Stimulated activated CD4-positive, alpha-beta T cell treated with anti-CD3 and anti-CD28 coated beads, Interleukin-2, amount 100 ng/mL, for 48 hours (primary cell): Measurements from ENCODE around the gene FLVCR2.
"Not testable (repeated sequence)": the region's sequence is repeated elsewhere in the genome, so short reads cannot be mapped to it uniquely, and the experiment has no call there.

Experiments used
- DNase-seq, 2 donors: peaks; one replicate each; pipeline ENCODE4 v3.0.0-alpha.2; 2020

Gene FLVCR2

GRCh38 chr14:75600100-75600499 is 21.7 kb downstream of the FLVCR2 start:
- not testable (repeated sequence) for DNase-seq

GRCh38 chr14:75601061-75601460 is 22.6 kb downstream of the FLVCR2 start:
- not testable (repeated sequence) for DNase-seq

GRCh38 chr14:75602503-75602902 is 24.1 kb downstream of the FLVCR2 start:
- no peak for DNase-seq

- DNase-seq = no peak
Measured at GRCh38 chr14:75604979-75605851, 26.8 kb downstream of the FLVCR2 start.

- no peak for DNase-seq
Measured at GRCh38 chr14:75605916-75606315, 27.5 kb downstream of the FLVCR2 start.

- DNase-seq = no peak
Measured at GRCh38 chr14:75607044-75607443, 28.6 kb downstream of the FLVCR2 start.

- DNase-seq = no peak
Measured at GRCh38 chr14:75607842-75608640, 29.6 kb downstream of the FLVCR2 start.

- no peak for DNase-seq
Measured at GRCh38 chr14:75609116-75609515, 30.7 kb downstream of the FLVCR2 start.

GRCh38 chr14:75609606-75610475 is 31.4 kb downstream of the FLVCR2 start:
- no peak for DNase-seq

GRCh38 chr14:75610834-75611233 is 32.4 kb downstream of the FLVCR2 start:
- DNase-seq = no peak

GRCh38 chr14:75612157-75612556 is 33.7 kb downstream of the FLVCR2 start:
- no peak for DNase-seq

- DNase-seq = no peak
Measured at GRCh38 chr14:75614179-75614578, 35.8 kb downstream of the FLVCR2 start.

- no peak for DNase-seq
Measured at GRCh38 chr14:75615200-75615599, 36.8 kb downstream of the FLVCR2 start.

- DNase-seq = no peak
Measured at GRCh38 chr14:75619548-75619947, 41.1 kb downstream of the FLVCR2 start.

- no peak for DNase-seq
Measured at GRCh38 chr14:75625034-75625433, 46.6 kb downstream of the FLVCR2 start.

GRCh38 chr14:75626396-75626795 is 48.0 kb downstream of the FLVCR2 start:
- no peak for DNase-seq

- no peak for DNase-seq
Measured at GRCh38 chr14:75626863-75627262, 48.4 kb downstream of the FLVCR2 start.

- no peak for DNase-seq
Measured at GRCh38 chr14:75627406-75627805, 49.0 kb downstream of the FLVCR2 start.

GRCh38 chr14:75628816-75629215 is 50.4 kb downstream of the FLVCR2 start:
- no peak for DNase-seq

GRCh38 chr14:75630695-75631452 is 52.5 kb downstream of the FLVCR2 start:
- no peak for DNase-seq

- no peak for DNase-seq
Measured at GRCh38 chr14:75631453-75631831, 53.0 kb downstream of the FLVCR2 start.

- no peak for DNase-seq
Measured at GRCh38 chr14:75634848-75635247, 56.4 kb downstream of the FLVCR2 start.
